WERI-Rb-1 (cell line): Measurements from ENCODE around the gene NUPR1.
"Not testable (repeated sequence)": the region's sequence is repeated elsewhere in the genome, so short reads cannot be mapped to it uniquely, and the experiment has no call there.

Experiments
- DNase-seq: peaks from one replicate; pipeline ENCODE4 v3.0.0-alpha.2; 2020
- H3K27ac ChIP-seq: fragments of 250-450 bp; sonication (Bioruptor Pico); 2 replicates; pipeline ENCODE4 v1.5.1; 2020; ENCODE audit warnings: mild to moderate bottlenecking, moderate library complexity
- H3K27me3 ChIP-seq: fragments of 250-450 bp; sonication (Bioruptor Pico); 2 replicates; pipeline ENCODE4 v1.5.1; 2021; ENCODE audit warnings: mild to moderate bottlenecking, low read depth, moderate library complexity; ENCODE audit not compliant: insufficient read depth, severe bottlenecking
- H3K36me3 ChIP-seq: fragments of 250-450 bp; sonication (Bioruptor Pico); 2 replicates; pipeline ENCODE4 v1.5.1; 2020; ENCODE audit warnings: mild to moderate bottlenecking, moderate library complexity
- H3K4me3 ChIP-seq: 2 replicates; pipeline ENCODE4 v1.5.1; 2011; ENCODE audit warnings: low read depth, mild to moderate bottlenecking, control low read depth, low read length
- H3K9me3 ChIP-seq: fragments of 250-450 bp; sonication (Bioruptor Pico); 2 replicates; pipeline ENCODE4 v1.5.1; 2021; ENCODE audit warnings: mild to moderate bottlenecking, moderate library complexity; ENCODE audit not compliant: severe bottlenecking
- TF ChIP-seq, protein P1 (sequence below): IDR thresholded peaks from 2 replicates; pipeline ENCODE4 v1.5.1; 2011; ENCODE audit warnings: low read depth, mild to moderate bottlenecking, control low read depth, inconsistent platforms, low read length

Gene NUPR1

DNA sequence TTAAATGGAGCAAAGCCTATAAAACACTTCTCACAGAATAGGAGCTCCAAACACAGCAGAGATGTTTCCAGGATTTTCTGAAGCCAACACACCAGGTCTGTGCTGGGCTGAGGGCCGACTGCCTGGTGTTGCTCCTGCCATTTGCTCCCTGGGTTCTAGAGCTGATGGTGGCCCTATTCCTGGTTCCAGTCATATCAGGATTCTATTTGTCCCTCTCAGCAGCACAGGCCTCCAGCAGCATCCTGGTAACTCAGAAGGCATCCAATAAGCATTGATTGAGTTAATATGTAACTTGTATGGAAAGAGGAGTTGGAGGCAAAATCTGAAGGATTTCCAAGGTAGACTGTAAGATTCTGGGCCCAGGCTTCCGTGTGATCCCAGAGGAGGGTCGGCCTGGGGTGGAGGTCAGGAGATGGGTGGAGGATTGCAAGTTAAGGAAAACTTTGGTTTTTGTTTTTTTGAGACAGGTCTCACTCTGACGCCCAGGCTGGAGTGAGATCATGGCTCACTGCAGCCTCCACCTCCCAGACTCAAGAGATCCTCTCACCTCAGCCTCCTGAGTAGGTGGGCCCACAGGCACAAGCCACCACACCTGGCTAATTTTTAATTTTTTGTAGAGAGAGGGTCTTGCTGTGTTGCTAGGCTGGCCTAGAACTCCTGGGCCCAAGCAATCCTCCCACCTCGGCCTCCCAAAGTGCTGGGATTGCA lies 5.7 kb downstream of the NUPR1 start:
- Histone ChIP-seq H3K27me3 (no peaks in the 10 kb centered on the region), H3K36me3 (no peaks in the 10 kb centered on the region), H3K4me3 (no peak overlapping the region), H3K9me3 (no peaks in the 10 kb centered on the region), H3K27ac (no peak overlapping the region)
- DNase-seq = no peak
- TF ChIP-seq, protein P1, sequence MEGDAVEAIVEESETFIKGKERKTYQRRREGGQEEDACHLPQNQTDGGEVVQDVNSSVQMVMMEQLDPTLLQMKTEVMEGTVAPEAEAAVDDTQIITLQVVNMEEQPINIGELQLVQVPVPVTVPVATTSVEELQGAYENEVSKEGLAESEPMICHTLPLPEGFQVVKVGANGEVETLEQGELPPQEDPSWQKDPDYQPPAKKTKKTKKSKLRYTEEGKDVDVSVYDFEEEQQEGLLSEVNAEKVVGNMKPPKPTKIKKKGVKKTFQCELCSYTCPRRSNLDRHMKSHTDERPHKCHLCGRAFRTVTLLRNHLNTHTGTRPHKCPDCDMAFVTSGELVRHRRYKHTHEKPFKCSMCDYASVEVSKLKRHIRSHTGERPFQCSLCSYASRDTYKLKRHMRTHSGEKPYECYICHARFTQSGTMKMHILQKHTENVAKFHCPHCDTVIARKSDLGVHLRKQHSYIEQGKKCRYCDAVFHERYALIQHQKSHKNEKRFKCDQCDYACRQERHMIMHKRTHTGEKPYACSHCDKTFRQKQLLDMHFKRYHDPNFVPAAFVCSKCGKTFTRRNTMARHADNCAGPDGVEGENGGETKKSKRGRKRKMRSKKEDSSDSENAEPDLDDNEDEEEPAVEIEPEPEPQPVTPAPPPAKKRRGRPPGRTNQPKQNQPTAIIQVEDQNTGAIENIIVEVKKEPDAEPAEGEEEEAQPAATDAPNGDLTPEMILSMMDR = no peak

DNA sequence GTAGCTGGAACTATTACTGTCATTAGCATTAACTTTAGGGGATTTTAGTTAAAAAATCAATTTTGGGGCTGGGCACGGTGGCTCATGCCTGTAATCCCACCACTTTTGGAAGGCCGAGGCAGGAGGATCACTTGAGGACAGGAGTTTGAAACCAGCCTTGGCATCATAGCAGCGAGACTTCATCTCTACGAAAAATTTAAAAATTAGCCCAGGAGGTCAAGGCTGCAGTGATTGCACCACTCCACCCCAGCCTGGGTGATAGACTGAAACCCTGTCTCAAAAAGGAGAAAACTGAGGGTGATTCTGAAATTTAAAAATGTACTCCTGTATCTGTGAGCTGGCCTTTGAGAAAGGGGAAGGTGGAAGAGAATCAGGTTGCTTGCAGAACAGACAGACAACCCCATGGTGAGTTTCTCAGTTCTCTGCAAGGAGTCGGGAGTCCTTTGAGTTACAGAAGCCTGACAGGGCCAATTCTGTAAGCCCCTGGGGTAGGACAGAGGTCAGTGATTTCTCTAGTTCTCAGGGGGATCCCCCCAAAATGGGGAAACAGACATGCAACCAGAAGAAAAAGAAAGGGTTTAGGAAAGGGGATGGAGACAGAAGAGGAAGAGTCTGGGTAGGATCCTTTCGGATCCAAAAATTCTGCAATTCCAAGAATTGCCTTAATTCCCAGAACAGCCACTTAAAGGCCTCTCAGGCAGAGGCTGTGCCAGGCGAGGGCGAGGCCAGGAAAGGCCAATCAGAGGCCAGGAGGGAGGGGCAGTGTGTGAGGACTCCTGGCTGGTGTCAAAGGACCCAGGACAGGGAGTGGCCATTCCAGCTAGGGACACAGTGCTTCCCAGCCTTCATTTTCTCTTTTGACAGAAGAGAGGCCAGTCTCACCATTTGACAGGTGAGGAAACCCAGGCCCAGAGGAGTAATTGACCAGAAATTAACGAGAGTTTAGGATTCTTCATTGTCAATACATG lies 6.7 kb downstream of the NUPR1 start:
- TF ChIP-seq, protein P1 = no peak
- Histone ChIP-seq H3K27me3 (no peaks in the 10 kb centered on the region), H3K4me3 (no peak overlapping the region), H3K36me3 (no peaks in the 10 kb centered on the region), H3K9me3 (no peaks in the 10 kb centered on the region), H3K27ac (no peak overlapping the region)
- DNase-seq = no peak

DNA sequence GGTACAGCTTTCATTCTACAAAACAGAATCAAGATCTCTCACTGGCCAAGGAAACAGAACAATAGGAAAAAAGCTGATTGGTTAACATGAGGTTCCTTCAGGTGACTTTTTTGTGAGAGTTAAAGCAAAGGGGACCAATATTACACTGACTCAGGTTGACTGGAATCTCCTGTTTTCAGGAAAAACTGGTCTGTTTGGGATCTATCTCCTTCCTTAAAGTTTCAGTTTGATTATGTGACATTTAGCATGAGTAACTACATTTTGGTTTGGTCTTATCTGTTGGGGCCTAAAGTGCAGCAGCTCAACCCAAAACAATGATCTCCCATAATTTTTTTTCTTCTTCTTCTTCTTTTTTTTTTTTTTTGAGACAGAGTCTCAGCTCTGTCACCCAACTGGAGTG lies 9.7 kb downstream of the NUPR1 start:
- TF ChIP-seq, protein P1 = no peak
- no peaks in the 10 kb centered on the region for H3K9me3 ChIP-seq
- H3K4me3 ChIP-seq = no peak overlapping the region
- no peak for DNase-seq
- no peak overlapping the region for H3K27ac ChIP-seq
- no peaks in the 10 kb centered on the region for H3K27me3 ChIP-seq
- H3K36me3 ChIP-seq = no peaks in the 10 kb centered on the region

DNA sequence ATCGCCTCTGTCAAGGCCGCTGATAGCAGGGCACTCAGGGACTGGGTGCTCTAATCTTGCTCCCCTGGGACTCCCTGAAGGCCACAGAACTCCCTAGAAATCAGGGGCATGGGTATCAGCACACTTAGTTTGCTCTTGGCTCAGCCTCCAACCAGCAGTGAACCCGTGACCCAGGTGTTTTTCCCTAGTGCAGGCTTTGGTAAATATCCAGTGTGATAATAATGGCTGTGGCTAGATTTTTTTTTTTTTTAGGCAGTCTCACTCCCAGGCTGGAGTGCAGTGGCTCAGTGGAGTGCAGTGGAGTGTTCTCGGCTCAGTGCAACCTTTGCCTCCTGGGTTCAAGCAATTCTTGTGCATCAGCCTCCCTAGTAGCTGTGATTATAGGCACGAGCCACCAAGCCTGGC lies 10.3 kb downstream of the NUPR1 start:
- H3K4me3 ChIP-seq = no peak overlapping the region
- TF ChIP-seq, protein P1 = no peak
- no peaks in the 10 kb centered on the region for H3K27me3 ChIP-seq
- H3K36me3 ChIP-seq = no peaks in the 10 kb centered on the region
- DNase-seq = no peak
- no peaks in the 10 kb centered on the region for H3K9me3 ChIP-seq
- no peak overlapping the region for H3K27ac ChIP-seq

DNA sequence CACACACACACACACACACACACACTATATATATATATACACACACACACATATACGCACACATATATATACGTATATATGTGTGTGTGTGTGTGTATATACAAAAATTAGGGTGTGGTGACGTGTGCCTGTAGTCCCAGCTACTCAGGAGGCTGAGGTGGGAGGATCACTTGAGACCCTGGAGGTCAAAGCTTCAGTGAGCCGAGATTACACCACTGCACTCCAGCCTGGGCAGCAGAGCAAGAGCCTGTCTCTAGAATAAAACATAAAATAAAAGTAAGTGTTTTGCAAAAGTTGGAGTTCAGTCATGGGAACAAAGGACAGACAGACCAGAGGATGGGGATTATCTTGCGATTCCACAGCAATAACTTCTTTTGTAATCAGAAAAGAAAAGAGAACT lies 10.8 kb downstream of the NUPR1 start:
- TF ChIP-seq, protein P1 = no peak
- H3K36me3 ChIP-seq = no peaks in the 10 kb centered on the region
- H3K27ac ChIP-seq = no peak overlapping the region
- H3K4me3 ChIP-seq = no peak overlapping the region
- no peaks in the 10 kb centered on the region for H3K27me3 ChIP-seq
- no peak for DNase-seq
- no peaks in the 10 kb centered on the region for H3K9me3 ChIP-seq

DNA sequence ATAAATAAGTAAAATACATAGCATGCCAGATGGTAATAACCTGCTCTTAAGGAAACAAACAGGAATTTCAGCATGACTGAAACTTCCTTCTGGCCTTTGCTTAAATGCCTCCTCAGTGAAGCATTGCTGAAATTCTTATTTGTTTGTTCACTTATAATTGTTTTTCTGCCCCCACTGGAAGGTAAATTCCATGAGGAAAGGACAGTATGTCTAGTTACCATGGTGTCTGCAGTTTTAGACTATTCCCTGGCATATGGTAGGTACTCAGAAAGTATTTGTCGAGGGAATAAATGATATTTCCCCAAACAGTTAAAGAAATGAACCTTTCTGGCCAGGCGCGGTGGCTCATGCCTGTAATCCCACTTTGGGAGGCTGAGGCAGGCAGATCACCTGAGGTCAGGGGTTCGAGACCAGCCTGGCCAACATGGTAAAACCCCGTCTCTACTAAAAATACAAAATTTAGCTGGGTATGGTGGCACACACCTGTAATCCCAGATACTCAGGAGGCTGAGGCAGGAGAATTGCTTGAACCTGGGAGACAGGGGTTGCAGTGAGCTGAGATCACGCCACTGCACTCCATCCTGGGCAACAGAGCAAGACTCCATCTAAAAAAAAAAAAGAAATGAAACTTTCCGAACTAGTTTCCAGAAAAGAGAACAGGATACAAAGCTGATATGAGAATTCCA lies 11.5 kb downstream of the NUPR1 start:
- not testable (repeated sequence) for H3K4me3 ChIP-seq, DNase-seq, H3K9me3 ChIP-seq, H3K27ac ChIP-seq, H3K27me3 ChIP-seq, H3K36me3 ChIP-seq
